Measurements from ENCODE around the gene ZNF148. TPM values are rescaled to one million over a fixed set of nuclear protein-coding genes. Genes with fewer than 3 reads are reported as not detected.
"Not testable (repeated sequence)": the region's sequence is repeated elsewhere in the genome, so short reads cannot be mapped to it uniquely, and the experiment has no call there.

Gene ZNF148
- total and polyA plus RNA-seq, 8 donors = 2.1 to 31.2 (median 17.1) TPM

- H3K27ac ChIP-seq = no peak overlapping the region
- intact Hi-C loops (cut with DNase I) = no loop called here
- no peak overlapping the region for H3K4me3 ChIP-seq
- no peak for DNase-seq
- no peaks in the 10 kb centered on the region for H3K36me3 ChIP-seq
- ATAC-seq = no peak
- no peak for TF ChIP-seq CTCF (IDR thresholded peaks at IDR 0.05)
- H3K4me1 ChIP-seq = no peaks in the 10 kb centered on the region
- WGBS, 2 donors = 88 to 91% methylated on average over 2 of the region's 2 CpGs
- no peak for FAIRE-seq
- no peaks in the 10 kb centered on the region for H3K27me3 ChIP-seq
- no peaks in the 10 kb centered on the region for H3K9me3 ChIP-seq
These were observed 30.9 kb upstream of the ZNF148 start for GRCh38 chr3:125406070-125406469.

GRCh38 chr3:125405515-125405914, 30.4 kb upstream of the ZNF148 start:
- H3K4me3 ChIP-seq; DNase-seq; H3K27ac ChIP-seq; FAIRE-seq; ATAC-seq; H3K9me3 ChIP-seq; intact Hi-C loops (cut with DNase I); H3K36me3 ChIP-seq; H3K27me3 ChIP-seq; H3K4me1 ChIP-seq: not testable (repeated sequence)
- WGBS, 2 donors = 93 to 95% methylated on average over 4 of the region's 4 CpGs

GRCh38 chr3:125403789-125404188, 28.7 kb upstream of the ZNF148 start:
- Histone ChIP-seq H3K9me3 (no peaks in the 10 kb centered on the region), H3K27me3 (no peaks in the 10 kb centered on the region)
- 91 to 95% methylated on average over 2 of the region's 2 CpGs for WGBS, 2 donors

GRCh38 chr3:125402639-125403038, 27.5 kb upstream of the ZNF148 start:
- Histone ChIP-seq H3K27me3 (no peaks in the 10 kb centered on the region), H3K4me1 (no peaks in the 10 kb centered on the region), H3K27ac (no peak overlapping the region), H3K9me3 (no peaks in the 10 kb centered on the region), H3K4me3 (no peak overlapping the region), H3K36me3 (no peaks in the 10 kb centered on the region)
- TF ChIP-seq CTCF (IDR thresholded peaks at IDR 0.05) = no peak
- intact Hi-C loops (cut with DNase I) = no loop called here
- no peak for FAIRE-seq
- ATAC-seq = no peak
- DNase-seq = no peak
- 86 to 89% methylated on average over 2 of the region's 2 CpGs for WGBS, 2 donors

More at GRCh38 chr3:125403789-125404188, 28.7 kb upstream of the ZNF148 start:
- no peak for TF ChIP-seq CTCF (IDR thresholded peaks at IDR 0.05)
- ATAC-seq (no peak), FAIRE-seq (no peak), DNase-seq (no peak)
- no peaks in the 10 kb centered on the region for H3K4me1 ChIP-seq
- H3K36me3 ChIP-seq = no peaks in the 10 kb centered on the region
- intact Hi-C loops (cut with DNase I) = no loop called here
- no peak overlapping the region for H3K4me3 ChIP-seq
- no peak overlapping the region for H3K27ac ChIP-seq

- no peaks in the 10 kb centered on the region for H3K4me1 ChIP-seq
- 88 to 93% methylated on average over 1 of the region's 1 CpG for WGBS, 2 donors
- ATAC-seq (no peak), FAIRE-seq (no peak), DNase-seq (no peak)
- H3K9me3 ChIP-seq = no peaks in the 10 kb centered on the region
- TF ChIP-seq CTCF (IDR thresholded peaks at IDR 0.05) = no peak
- H3K27ac ChIP-seq = no peak overlapping the region
- intact Hi-C loops (cut with DNase I) = no loop called here
- H3K27me3 ChIP-seq = no peaks in the 10 kb centered on the region
- H3K36me3 ChIP-seq = no peaks in the 10 kb centered on the region
- H3K4me3 ChIP-seq = no peak overlapping the region
These were observed 26.3 kb upstream of the ZNF148 start for GRCh38 chr3:125401402-125401801.

GRCh38 chr3:125398952-125399351, 23.8 kb upstream of the ZNF148 start:
- 21 to 25% methylated on average over 1 of the region's 1 CpG for WGBS, 2 donors
- TF ChIP-seq CTCF (IDR thresholded peaks at IDR 0.05) = no peak
- no peaks in the 10 kb centered on the region for H3K4me1 ChIP-seq
- DNase-seq = no peak
- H3K27me3 ChIP-seq = no peaks in the 10 kb centered on the region
- intact Hi-C loops (cut with DNase I) = no loop called here
- H3K36me3 ChIP-seq = no peaks in the 10 kb centered on the region
- H3K9me3 ChIP-seq = no peaks in the 10 kb centered on the region
- no peak for ATAC-seq
- no peak overlapping the region for H3K4me3 ChIP-seq
- FAIRE-seq = no peak
- no peak overlapping the region for H3K27ac ChIP-seq

Measured in pancreas (tissue), 10 donors.